Muscle layer of colon (tissue), 2 donors: ENCODE results near the gene SUOX.
A peak's percentile ranks its signal among the peaks of the same experiment; 100 is the strongest.

Source experiments
- H3K27ac ChIP-seq: one replicate; pipeline ENCODE4 v1.7.0; 2013; ENCODE audit warnings: low read depth, mild to moderate bottlenecking, low read length, moderate library complexity
- H3K27me3 ChIP-seq, 2 donors: one replicate each; pipeline ENCODE4 v1.7.0; 2013; ENCODE audit warnings: low read length in 2 of 2, mild to moderate bottlenecking in 2 of 2; ENCODE audit not compliant: insufficient read depth in 2 of 2, control insufficient read depth in 1 of 2
- H3K36me3 ChIP-seq: one replicate; pipeline ENCODE4 v1.7.0; 2013; ENCODE audit warnings: mild to moderate bottlenecking, low read length; ENCODE audit not compliant: insufficient read depth
- H3K4me1 ChIP-seq: one replicate; pipeline ENCODE4 v1.7.0; 2013; ENCODE audit warnings: mild to moderate bottlenecking, low read length; ENCODE audit not compliant: insufficient read depth
- H3K4me3 ChIP-seq, 2 donors: one replicate each; pipeline ENCODE4 v1.7.0; 2013; ENCODE audit warnings: low read length in 2 of 2, low read depth in 1 of 2, mild to moderate bottlenecking in 1 of 2, moderate library complexity in 1 of 2
- H3K9ac ChIP-seq: one replicate; pipeline ENCODE4 v1.7.0; 2013; ENCODE audit warnings: low read length
- H3K9me3 ChIP-seq: one replicate; pipeline ENCODE4 v1.7.0; 2013; ENCODE audit warnings: mild to moderate bottlenecking, low read length
- donor health status: abdominal sarcoma.
- donor health status: Adenocarcinoma of cecum.

The SUOX gene

DNA sequence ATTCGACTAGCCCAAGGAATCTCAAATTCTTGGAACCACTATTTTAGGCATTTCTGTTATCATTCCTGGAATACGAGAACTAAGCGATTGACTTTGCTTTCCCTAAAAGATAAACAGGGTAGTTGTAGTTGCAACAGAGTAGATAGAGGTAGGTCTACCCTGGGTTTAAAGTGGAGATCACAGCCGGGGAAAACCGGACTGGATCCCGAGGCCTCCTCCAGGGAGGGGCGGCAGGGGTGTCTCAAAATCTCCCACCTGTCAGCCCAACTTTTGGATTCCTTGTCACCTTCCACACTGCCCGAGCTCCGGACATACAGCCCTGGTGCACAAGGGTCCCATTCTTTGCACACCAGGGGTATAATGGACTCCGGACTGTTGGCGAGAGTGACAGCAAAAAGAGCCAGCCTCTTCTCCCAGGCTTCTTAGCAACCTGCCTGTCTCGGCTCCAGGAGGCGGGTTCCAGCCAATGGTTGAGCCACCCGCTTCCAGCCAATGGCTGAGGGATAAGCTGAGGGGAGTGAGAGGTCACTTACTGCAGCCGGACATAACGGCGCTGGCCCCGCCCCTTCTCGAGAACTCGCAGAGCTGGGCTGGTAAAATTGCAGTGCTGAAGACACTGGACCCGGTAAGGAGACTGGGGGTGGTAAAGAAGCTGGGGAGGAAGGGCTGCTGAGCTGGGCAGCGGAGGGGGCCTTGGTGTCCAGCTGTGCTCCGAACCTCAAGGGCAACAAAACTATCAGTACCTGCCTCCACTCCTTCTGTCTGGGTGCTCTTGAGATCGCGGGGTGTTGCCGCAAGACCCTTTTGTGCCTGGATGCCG is at the start of gene SUOX:
SUOX (plus strand) TSS at position 562 of the 820 bp plus-strand sequence. CDS start 4,946 bp downstream, outside the sequence.
- Histone ChIP-seq H3K27ac (peak within 1 kb of the TSS; percentile 91), H3K36me3 (peaks cover 31% of the 10 kb centered on the region), H3K4me1 (peaks cover 15% of the 10 kb centered on the region), H3K4me3 (peak within 1 kb of the TSS; percentile 55 to 97), H3K27me3 (no peaks in the 10 kb centered on the region), H3K9ac (peak within 1 kb of the TSS; percentile 88), H3K9me3 (no peaks in the 10 kb centered on the region)

GRCh38 chr12:55955344-55955743 is 41.7 kb upstream of the SUOX start:
- Histone ChIP-seq H3K4me3 (no peak overlapping the region), H3K27me3 (no peaks in the 10 kb centered on the region), H3K27ac (no peak overlapping the region), H3K9ac (no peak overlapping the region), H3K36me3 (peaks cover 23% of the 10 kb centered on the region), H3K4me1 (no peaks in the 10 kb centered on the region), H3K9me3 (no peaks in the 10 kb centered on the region)

GRCh38 chr12:55955800-55956508 is 41.1 kb upstream of the SUOX start:
- no peaks in the 10 kb centered on the region for H3K9me3 ChIP-seq
- no peak overlapping the region for H3K27ac ChIP-seq
- H3K4me3 ChIP-seq: no peak overlapping the region
- H3K9ac ChIP-seq: no peak overlapping the region
- peaks cover 23% of the 10 kb centered on the region for H3K36me3 ChIP-seq
- H3K27me3 ChIP-seq: no peaks in the 10 kb centered on the region
- no peaks in the 10 kb centered on the region for H3K4me1 ChIP-seq

- Histone ChIP-seq H3K9ac (no peak overlapping the region), H3K27ac (no peak overlapping the region)
Observed at GRCh38 chr12:55957106-55957859, 39.8 kb upstream of the SUOX start.

GRCh38 chr12:55963760-55964159 is 33.3 kb upstream of the SUOX start:
- no peak overlapping the region for H3K4me3 ChIP-seq
- H3K27ac ChIP-seq: no peak overlapping the region
- H3K36me3 ChIP-seq: no peaks in the 10 kb centered on the region
- no peak overlapping the region for H3K9ac ChIP-seq
- no peaks in the 10 kb centered on the region for H3K9me3 ChIP-seq
- H3K27me3 ChIP-seq: no peaks in the 10 kb centered on the region
- H3K4me1 ChIP-seq: peaks cover 17% of the 10 kb centered on the region

More at GRCh38 chr12:55957106-55957859, 39.8 kb upstream of the SUOX start:
- H3K4me1 ChIP-seq: no peaks in the 10 kb centered on the region
- H3K27me3 ChIP-seq: no peaks in the 10 kb centered on the region
- H3K36me3 ChIP-seq: peaks cover 13% of the 10 kb centered on the region
- H3K4me3 ChIP-seq: no peak overlapping the region
- no peaks in the 10 kb centered on the region for H3K9me3 ChIP-seq

DNA sequence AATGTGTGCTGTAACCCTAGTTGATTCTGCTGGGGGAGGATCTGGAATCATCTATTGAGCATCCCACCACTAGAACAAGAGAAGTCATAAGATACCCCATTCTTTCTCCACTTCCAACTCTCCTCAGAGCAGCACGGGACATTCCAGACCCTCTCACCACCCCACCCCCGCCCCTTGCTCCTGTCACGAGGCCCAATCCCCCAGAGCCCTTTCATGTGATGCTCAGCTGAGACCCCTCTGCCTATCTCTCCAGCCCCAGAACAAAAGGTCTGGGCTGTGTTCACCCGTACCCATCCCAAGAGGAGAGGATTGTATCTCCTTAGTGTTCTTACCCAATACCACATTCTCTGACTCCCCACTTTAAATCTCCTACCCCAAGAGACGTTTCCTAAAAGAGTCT is 31.8 kb upstream of the SUOX start:
- Histone ChIP-seq H3K4me3 (no peak overlapping the region), H3K9ac (no peak overlapping the region), H3K36me3 (no peaks in the 10 kb centered on the region), H3K27me3 (no peaks in the 10 kb centered on the region), H3K4me1 (peaks cover 17% of the 10 kb centered on the region), H3K9me3 (no peaks in the 10 kb centered on the region), H3K27ac (no peak overlapping the region)

DNA sequence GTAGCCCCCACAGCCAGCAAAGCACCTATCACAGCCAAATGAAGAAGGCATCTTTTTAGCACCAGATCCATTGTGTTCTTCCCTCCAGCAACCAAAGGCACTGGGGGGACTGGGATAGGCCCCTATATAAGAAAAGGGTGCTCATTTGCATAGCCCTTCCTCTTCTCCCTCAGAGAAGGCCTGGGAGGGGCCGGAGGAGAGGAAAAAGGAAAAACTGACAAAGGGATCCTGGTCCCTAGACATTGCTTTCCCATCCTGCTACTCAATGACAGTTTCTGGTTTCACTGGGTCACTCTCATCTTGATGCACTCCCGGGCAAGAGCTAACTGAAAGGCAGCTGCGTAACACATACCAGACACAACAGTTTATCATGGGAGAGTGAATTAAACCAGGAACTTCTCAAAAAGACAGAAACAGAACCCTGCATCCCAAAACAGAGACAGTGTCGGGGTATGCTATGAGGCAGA is 31.1 kb upstream of the SUOX start, which contains the start of gene PMEL:
PMEL (minus strand) TSS at position 102 of the 467 bp plus-strand sequence; CDS start at position 71, 31 bp downstream.
- Histone ChIP-seq H3K36me3 (no peaks in the 10 kb centered on the region), H3K4me1 (peaks cover 17% of the 10 kb centered on the region), H3K9ac (peak within 1 kb of the TSS; percentile 74), H3K4me3 (peak within 1 kb of the TSS; percentile 62 to 87), H3K9me3 (no peaks in the 10 kb centered on the region), H3K27me3 (no peaks in the 10 kb centered on the region), H3K27ac (peak within 1 kb of the TSS; percentile 28)

- Histone ChIP-seq H3K9me3 (no peaks in the 10 kb centered on the region), H3K27me3 (no peaks in the 10 kb centered on the region), H3K4me3 (peak within 1 kb of the TSS; percentile 62 to 87), H3K36me3 (no peaks in the 10 kb centered on the region), H3K27ac (peak within 1 kb of the TSS; percentile 28), H3K9ac (peak within 1 kb of the TSS; percentile 74), H3K4me1 (peaks cover 17% of the 10 kb centered on the region)
Observed at GRCh38 chr12:55966408-55967281, 30.4 kb upstream of the SUOX start, which contains the start of gene CDK2. Gene CDK2 (plus strand): TSS chr12:55966830. CDS start chr12:55967009, 179 bp downstream.

- Histone ChIP-seq H3K27ac (no peak overlapping the region), H3K36me3 (no peaks in the 10 kb centered on the region), H3K4me1 (peaks cover 27% of the 10 kb centered on the region), H3K9ac (no peak overlapping the region), H3K9me3 (no peaks in the 10 kb centered on the region), H3K27me3 (no peaks in the 10 kb centered on the region), H3K4me3 (no peak overlapping the region)
Observed at GRCh38 chr12:55969356-55969755, 27.7 kb upstream of the SUOX start.

DNA sequence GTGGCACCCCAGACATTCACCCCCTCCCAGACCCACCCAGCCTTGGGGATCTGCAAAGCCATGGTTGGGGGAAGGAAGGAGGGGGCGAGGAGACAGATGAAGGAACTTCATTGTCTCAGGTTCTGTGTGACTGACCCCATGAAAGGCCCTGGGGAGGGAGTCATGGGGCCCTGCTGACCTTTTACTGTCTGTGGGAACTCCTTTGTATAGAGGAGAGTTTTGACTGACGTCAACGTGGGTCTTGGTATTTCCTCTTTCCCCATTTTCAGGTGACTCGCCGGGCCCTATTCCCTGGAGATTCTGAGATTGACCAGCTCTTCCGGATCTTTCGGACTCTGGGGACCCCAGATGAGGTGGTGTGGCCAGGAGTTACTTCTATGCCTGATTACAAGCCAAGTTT is 26.3 kb upstream of the SUOX start:
- no peak overlapping the region for H3K4me3 ChIP-seq
- H3K4me1 ChIP-seq: peaks cover 35% of the 10 kb centered on the region
- no peaks in the 10 kb centered on the region for H3K27me3 ChIP-seq
- H3K9ac ChIP-seq: no peak overlapping the region
- no peaks in the 10 kb centered on the region for H3K9me3 ChIP-seq
- no peaks in the 10 kb centered on the region for H3K36me3 ChIP-seq
- H3K27ac ChIP-seq: no peak overlapping the region
